ENCODE data around the gene CMIP.

GRCh38 chr16:81700071-81700779 lies 255.6 kb downstream of the CMIP start:
- no peak for TF ChIP-seq POLR2A (IDR thresholded peaks at IDR 0.05)
- no peak for TF ChIP-seq CTCF (IDR thresholded peaks at IDR 0.05)

All from right lobe of liver (tissue), 4 donors.